ENCODE results near the gene BAZ2B. TPM values are rescaled to one million over a fixed set of nuclear protein-coding genes. Genes with fewer than 3 reads are reported as not detected.

BAZ2B gene
- total and polyA plus RNA-seq, 7 experiments from 2014 or later, result 9.9 to 57.4 (median 15.3) TPM

DNA sequence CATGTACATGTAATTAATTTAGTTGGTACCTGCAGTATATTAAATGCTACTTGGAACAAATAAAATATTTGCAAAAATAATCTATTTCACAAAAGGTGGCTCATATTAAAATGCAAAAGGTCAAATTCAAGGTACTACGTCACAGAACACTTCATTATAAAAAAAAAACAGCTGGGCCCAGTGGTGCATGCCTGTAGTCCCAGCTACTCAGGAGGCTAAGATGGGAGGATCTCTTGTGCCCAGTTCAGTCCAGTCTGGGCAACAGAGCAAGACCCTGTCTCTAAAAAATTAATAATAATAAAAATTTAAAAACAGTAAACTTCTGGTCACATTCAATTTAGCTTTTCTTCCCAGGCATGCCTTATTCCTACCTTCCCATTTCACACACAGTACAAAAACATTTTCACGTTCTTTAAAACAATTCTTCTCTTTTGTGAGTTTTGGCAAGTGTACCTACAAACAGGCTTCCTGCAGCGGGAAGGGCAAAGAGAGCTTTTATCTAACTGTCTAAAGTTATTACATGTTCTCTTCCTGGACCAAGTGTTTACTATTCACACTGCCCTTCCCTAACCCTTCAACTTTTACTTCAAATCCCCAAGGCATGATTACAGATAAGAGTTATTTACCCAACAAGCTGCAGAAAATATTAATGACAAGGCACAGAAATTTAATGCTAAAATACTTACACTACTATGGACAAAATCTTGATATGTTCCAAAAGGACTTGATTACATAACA is 10.7 kb downstream of the BAZ2B start:
- H3K36me3 ChIP-seq (ENCODE audit: control insufficient read depth in 2 of 3, insufficient read depth in 3 of 3, low read length in 3 of 3), result no peaks in the 10 kb centered on the region
- Mint-ChIP-seq H3K27me3 (peaks cover 0 to 2% (median 0%) of the 10 kb centered on the region in 5 donors), H3K4me1 (no peaks in the 10 kb centered on the region), H3K4me3 (no peak overlapping the region), H3K27ac (peak overlapping the region in 1 of 9 donors; percentile 43), H3K9me3 (no peaks in the 10 kb centered on the region), H3K36me3 (peaks cover 0 to 4% (median 0%) of the 10 kb centered on the region in 5 donors)
- POLR2A ChIA-PET, result no interaction called here
- no peak for ATAC-seq
- DNase-seq, result no peak
- no peak overlapping the region for H3K4me3 ChIP-seq (ENCODE audit: low read length)
- no peak overlapping the region for H3K27ac ChIP-seq (ENCODE audit: low read depth, low read length)
- intact Hi-C loops (cut with micrococcal nuclease), result no loop called here
- H3K4me1 ChIP-seq (ENCODE audit: control insufficient read depth in 2 of 2, insufficient read depth in 2 of 2, low read length in 2 of 2), result no peaks in the 10 kb centered on the region
- CTCF ChIA-PET, result no interaction called here
- H3K9me3 ChIP-seq (ENCODE audit: control insufficient read depth in 2 of 3, low read length in 3 of 3), result no peaks in the 10 kb centered on the region
- no peaks in the 10 kb centered on the region for H3K27me3 ChIP-seq (ENCODE audit: control insufficient read depth in 2 of 2, insufficient read depth in 2 of 2, low read length in 2 of 2)

DNA sequence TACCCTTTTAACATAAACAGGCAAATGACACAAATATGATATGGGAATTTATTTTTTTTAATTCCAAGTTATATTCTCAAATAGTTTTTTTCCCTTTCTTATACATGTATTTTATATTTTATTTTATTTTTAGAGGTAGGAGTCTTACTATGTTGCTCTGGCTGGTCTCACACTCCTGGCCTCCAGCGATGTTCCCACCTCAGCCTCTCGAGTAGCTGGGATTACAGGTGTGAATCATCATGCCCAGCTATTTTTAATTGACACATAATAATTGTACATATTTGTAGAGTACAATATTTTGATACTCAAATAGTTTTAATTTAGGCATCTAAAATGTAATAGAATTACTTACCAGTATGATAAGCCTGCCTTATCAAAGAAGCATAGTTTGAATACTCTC is 12.2 kb downstream of the BAZ2B start:
- ATAC-seq (no peak), DNase-seq (no peak)
- H3K4me1 Mint-ChIP-seq, result no peaks in the 10 kb centered on the region
- H3K27me3 Mint-ChIP-seq, result no peaks in the 10 kb centered on the region
- no peak overlapping the region for H3K27ac ChIP-seq (ENCODE audit: low read depth, low read length)
- no peaks in the 10 kb centered on the region for H3K9me3 Mint-ChIP-seq
- POLR2A ChIA-PET, result no interaction called here
- intact Hi-C loops (cut with micrococcal nuclease), result no loop called here
- no peak overlapping the region for H3K4me3 ChIP-seq (ENCODE audit: low read length)
- no peak overlapping the region for H3K4me3 Mint-ChIP-seq
- H3K9me3 ChIP-seq (ENCODE audit: control insufficient read depth in 2 of 3, low read length in 3 of 3), result no peaks in the 10 kb centered on the region
- no peak overlapping the region for H3K27ac Mint-ChIP-seq
- no peaks in the 10 kb centered on the region for H3K4me1 ChIP-seq (ENCODE audit: control insufficient read depth in 2 of 2, insufficient read depth in 2 of 2, low read length in 2 of 2)
- no peaks in the 10 kb centered on the region for H3K27me3 ChIP-seq (ENCODE audit: control insufficient read depth in 2 of 2, insufficient read depth in 2 of 2, low read length in 2 of 2)
- H3K36me3 Mint-ChIP-seq, result peaks cover 0 to 5% (median 0%) of the 10 kb centered on the region in 5 donors
- CTCF ChIA-PET, result no interaction called here
- H3K36me3 ChIP-seq (ENCODE audit: control insufficient read depth in 2 of 3, insufficient read depth in 3 of 3, low read length in 3 of 3), result no peaks in the 10 kb centered on the region

DNA sequence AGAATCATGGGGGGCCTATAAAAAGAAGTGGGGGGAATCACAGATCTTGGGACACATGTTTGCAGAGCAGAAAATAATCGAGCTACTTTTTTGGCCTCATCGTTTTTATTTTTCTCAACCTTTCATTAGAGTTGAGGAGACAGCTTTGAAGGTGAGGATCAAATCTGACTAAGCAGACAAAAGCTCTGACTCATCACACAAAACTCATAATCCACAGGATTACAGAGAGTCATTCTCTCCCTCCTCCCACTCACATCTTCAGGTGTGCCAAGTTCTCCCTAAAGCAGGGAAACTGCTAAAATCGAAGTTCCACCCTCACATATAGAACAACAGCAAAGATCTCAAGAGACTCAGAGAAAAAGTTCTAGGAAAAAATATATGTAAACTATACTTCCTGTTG is 15.6 kb downstream of the BAZ2B start:
- H3K9me3 Mint-ChIP-seq, result no peaks in the 10 kb centered on the region
- H3K27me3 ChIP-seq (ENCODE audit: control insufficient read depth in 2 of 2, insufficient read depth in 2 of 2, low read length in 2 of 2), result no peaks in the 10 kb centered on the region
- no peak overlapping the region for H3K4me3 ChIP-seq (ENCODE audit: low read length)
- H3K4me1 ChIP-seq (ENCODE audit: control insufficient read depth in 2 of 2, insufficient read depth in 2 of 2, low read length in 2 of 2), result no peaks in the 10 kb centered on the region
- DNase-seq (no peak), ATAC-seq (no peak)
- H3K4me3 Mint-ChIP-seq, result no peak overlapping the region
- no peaks in the 10 kb centered on the region for H3K9me3 ChIP-seq (ENCODE audit: control insufficient read depth in 2 of 3, low read length in 3 of 3)
- no peak overlapping the region for H3K27ac Mint-ChIP-seq
- H3K27me3 Mint-ChIP-seq, result no peaks in the 10 kb centered on the region
- no peak overlapping the region for H3K27ac ChIP-seq (ENCODE audit: low read depth, low read length)
- no peaks in the 10 kb centered on the region for H3K4me1 Mint-ChIP-seq
- no peaks in the 10 kb centered on the region for H3K36me3 ChIP-seq (ENCODE audit: control insufficient read depth in 2 of 3, insufficient read depth in 3 of 3, low read length in 3 of 3)
- intact Hi-C loops (cut with micrococcal nuclease), result no loop called here
- CTCF ChIA-PET, result interaction anchor here (0.7 kb wide), 1 partner anchor 111 kb away, joined by 3 read pairs; no protein-coding TSS in a partner anchor
- POLR2A ChIA-PET, result no interaction called here
- peaks cover 0 to 5% (median 0%) of the 10 kb centered on the region in 5 donors for H3K36me3 Mint-ChIP-seq

DNA sequence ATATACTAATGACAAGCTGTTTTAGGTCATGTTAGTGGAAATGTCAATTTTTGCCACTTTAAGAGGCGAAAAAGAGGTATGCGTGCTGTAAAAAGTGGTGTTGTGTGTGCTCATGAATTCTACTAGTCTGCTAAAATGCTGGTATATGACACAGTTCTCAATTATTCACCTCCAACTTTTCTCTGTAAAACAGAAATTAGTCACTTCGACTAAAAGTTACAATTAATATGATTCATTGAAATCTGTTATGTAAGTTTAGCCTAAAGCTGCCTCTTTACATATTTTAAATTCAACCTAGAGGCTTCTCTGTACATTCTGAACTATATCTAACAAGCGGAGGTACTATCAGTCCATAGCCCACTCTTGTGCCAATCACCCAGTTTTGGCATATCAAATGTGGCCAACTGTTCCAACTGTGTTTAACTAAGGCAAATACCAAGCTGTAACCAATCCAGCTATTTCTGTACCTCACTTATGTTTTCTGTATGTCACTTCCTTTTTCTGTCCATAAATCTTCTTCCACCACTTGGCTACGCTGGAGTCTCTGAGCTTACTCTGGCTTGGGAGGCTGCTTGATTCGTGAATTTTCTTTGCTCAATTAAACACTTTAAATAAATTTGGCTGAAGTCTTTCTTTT is 20.8 kb downstream of the BAZ2B start:
- Mint-ChIP-seq H3K27ac (no peak overlapping the region), H3K9me3 (no peaks in the 10 kb centered on the region), H3K36me3 (peaks cover 0 to under 1% (median 0%) of the 10 kb centered on the region in 5 donors), H3K4me3 (no peak overlapping the region), H3K27me3 (no peaks in the 10 kb centered on the region), H3K4me1 (no peaks in the 10 kb centered on the region)
- no peaks in the 10 kb centered on the region for H3K36me3 ChIP-seq (ENCODE audit: control insufficient read depth in 2 of 3, insufficient read depth in 3 of 3, low read length in 3 of 3)
- H3K4me3 ChIP-seq (ENCODE audit: low read length), result no peak overlapping the region
- no peaks in the 10 kb centered on the region for H3K27me3 ChIP-seq (ENCODE audit: control insufficient read depth in 2 of 2, insufficient read depth in 2 of 2, low read length in 2 of 2)
- H3K9me3 ChIP-seq (ENCODE audit: control insufficient read depth in 2 of 3, low read length in 3 of 3), result no peaks in the 10 kb centered on the region
- ChIA-PET CTCF (no interaction called here), POLR2A (no interaction called here)
- intact Hi-C loops (cut with micrococcal nuclease), result no loop called here
- DNase-seq (no peak), ATAC-seq (no peak)
- H3K27ac ChIP-seq (ENCODE audit: low read depth, low read length), result no peak overlapping the region
- no peaks in the 10 kb centered on the region for H3K4me1 ChIP-seq (ENCODE audit: control insufficient read depth in 2 of 2, insufficient read depth in 2 of 2, low read length in 2 of 2)

DNA sequence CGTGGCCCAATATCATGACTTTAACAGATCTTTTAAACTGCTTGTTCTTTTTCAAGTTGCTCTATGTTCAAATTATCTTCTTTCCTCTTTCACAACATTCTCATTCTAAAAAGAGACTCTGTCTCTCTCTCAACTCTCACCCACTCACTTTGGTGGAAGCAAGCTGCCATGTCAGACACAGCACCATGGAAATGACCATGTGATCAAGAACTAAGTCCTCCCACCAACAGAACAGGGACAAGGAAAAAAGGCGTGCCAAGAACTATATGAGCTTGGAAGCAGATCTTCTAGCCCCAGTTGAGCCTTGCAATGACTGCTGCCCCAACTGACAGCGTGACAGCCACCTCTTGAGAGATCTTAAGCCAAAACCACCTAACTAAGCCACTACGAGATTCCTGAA is 23.9 kb downstream of the BAZ2B start:
- ATAC-seq (no peak), DNase-seq (no peak)
- Histone ChIP-seq H3K4me1 (ENCODE audit: control insufficient read depth in 2 of 2, insufficient read depth in 2 of 2, low read length in 2 of 2) (no peaks in the 10 kb centered on the region), H3K27ac (ENCODE audit: low read depth, low read length) (no peak overlapping the region), H3K36me3 (ENCODE audit: control insufficient read depth in 2 of 3, insufficient read depth in 3 of 3, low read length in 3 of 3) (no peaks in the 10 kb centered on the region), H3K4me3 (ENCODE audit: low read length) (no peak overlapping the region), H3K27me3 (ENCODE audit: control insufficient read depth in 2 of 2, insufficient read depth in 2 of 2, low read length in 2 of 2) (no peaks in the 10 kb centered on the region), H3K9me3 (ENCODE audit: control insufficient read depth in 2 of 3, low read length in 3 of 3) (no peaks in the 10 kb centered on the region)
- peaks cover 0 to 4% (median 0%) of the 10 kb centered on the region in 5 donors for H3K36me3 Mint-ChIP-seq
- H3K27me3 Mint-ChIP-seq, result no peaks in the 10 kb centered on the region
- CTCF ChIA-PET, result no interaction called here
- intact Hi-C loops (cut with micrococcal nuclease), result no loop called here
- no peak overlapping the region for H3K4me3 Mint-ChIP-seq
- no peaks in the 10 kb centered on the region for H3K4me1 Mint-ChIP-seq
- H3K27ac Mint-ChIP-seq, result no peak overlapping the region
- no peaks in the 10 kb centered on the region for H3K9me3 Mint-ChIP-seq
- POLR2A ChIA-PET, result no interaction called here

DNA sequence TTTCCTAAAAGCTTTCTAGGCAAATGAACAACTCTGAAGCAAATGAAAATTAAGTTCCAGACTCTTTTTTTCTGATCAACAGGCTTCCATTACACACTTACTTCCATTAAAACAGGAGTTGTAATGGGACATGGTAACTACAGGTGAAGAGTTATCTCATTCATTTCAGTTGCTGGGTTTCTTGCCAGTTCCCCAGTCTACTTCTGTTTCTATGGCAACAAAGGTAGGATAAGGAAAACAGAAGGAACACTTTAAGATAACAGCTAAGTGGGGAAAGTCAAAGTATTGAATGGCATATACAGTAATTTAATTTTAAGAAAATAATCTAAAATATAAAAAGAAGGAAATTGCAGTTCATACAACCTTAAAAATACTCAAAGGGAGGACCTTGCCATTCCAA is 25.1 kb downstream of the BAZ2B start:
- ATAC-seq (no peak), DNase-seq (no peak)
- H3K4me3 ChIP-seq (ENCODE audit: low read length), result no peak overlapping the region
- Mint-ChIP-seq H3K4me1 (no peaks in the 10 kb centered on the region), H3K4me3 (no peak overlapping the region), H3K36me3 (peaks cover 0 to 6% (median 0%) of the 10 kb centered on the region in 5 donors), H3K27ac (no peak overlapping the region), H3K9me3 (no peaks in the 10 kb centered on the region), H3K27me3 (no peaks in the 10 kb centered on the region)
- no peaks in the 10 kb centered on the region for H3K36me3 ChIP-seq (ENCODE audit: control insufficient read depth in 2 of 3, insufficient read depth in 3 of 3, low read length in 3 of 3)
- no peaks in the 10 kb centered on the region for H3K27me3 ChIP-seq (ENCODE audit: control insufficient read depth in 2 of 2, insufficient read depth in 2 of 2, low read length in 2 of 2)
- no peaks in the 10 kb centered on the region for H3K4me1 ChIP-seq (ENCODE audit: control insufficient read depth in 2 of 2, insufficient read depth in 2 of 2, low read length in 2 of 2)
- intact Hi-C loops (cut with micrococcal nuclease), result no loop called here
- ChIA-PET POLR2A (no interaction called here), CTCF (no interaction called here)
- H3K27ac ChIP-seq (ENCODE audit: low read depth, low read length), result no peak overlapping the region
- no peaks in the 10 kb centered on the region for H3K9me3 ChIP-seq (ENCODE audit: control insufficient read depth in 2 of 3, low read length in 3 of 3)

DNA sequence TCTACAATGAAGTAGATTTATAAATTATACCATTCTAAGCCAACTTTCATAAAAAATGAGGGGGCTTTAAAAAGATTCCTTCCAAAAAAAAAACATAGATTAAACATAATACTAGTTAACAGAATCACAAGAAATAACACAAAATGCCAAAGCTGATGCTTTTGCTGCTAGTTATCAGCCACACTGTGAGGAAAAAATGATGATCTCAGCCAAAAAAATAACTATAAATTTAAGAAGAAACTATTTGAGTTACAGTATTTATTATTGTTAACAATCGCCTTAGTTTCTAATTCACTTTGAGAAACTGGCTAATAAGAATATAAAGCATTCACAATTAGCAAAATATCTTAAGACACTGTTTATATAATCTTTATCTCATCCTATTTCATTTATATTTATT is 27.1 kb downstream of the BAZ2B start:
- DNase-seq (no peak), ATAC-seq (no peak)
- ChIA-PET CTCF (no interaction called here), POLR2A (no interaction called here)
- Histone ChIP-seq H3K36me3 (ENCODE audit: control insufficient read depth in 2 of 3, insufficient read depth in 3 of 3, low read length in 3 of 3) (no peaks in the 10 kb centered on the region), H3K27ac (ENCODE audit: low read depth, low read length) (no peak overlapping the region), H3K4me3 (ENCODE audit: low read length) (no peak overlapping the region), H3K4me1 (ENCODE audit: control insufficient read depth in 2 of 2, insufficient read depth in 2 of 2, low read length in 2 of 2) (no peaks in the 10 kb centered on the region), H3K9me3 (ENCODE audit: control insufficient read depth in 2 of 3, low read length in 3 of 3) (no peaks in the 10 kb centered on the region), H3K27me3 (ENCODE audit: control insufficient read depth in 2 of 2, insufficient read depth in 2 of 2, low read length in 2 of 2) (no peaks in the 10 kb centered on the region)
- Mint-ChIP-seq H3K4me3 (no peak overlapping the region), H3K36me3 (peaks cover 0 to 6% (median 0%) of the 10 kb centered on the region in 5 donors), H3K4me1 (peaks cover 0 to 1% (median 0%) of the 10 kb centered on the region in 7 donors), H3K27me3 (no peaks in the 10 kb centered on the region), H3K27ac (no peak overlapping the region), H3K9me3 (no peaks in the 10 kb centered on the region)
- intact Hi-C loops (cut with micrococcal nuclease), result no loop called here

Measured in naive thymus-derived CD4-positive, alpha-beta T cell (primary cell).